ENCODE data around the gene ADAMTS13. TPM values are rescaled to one million over a fixed set of nuclear protein-coding genes. Genes with fewer than 3 reads are reported as not detected.
A peak's percentile ranks its signal among the peaks of the same experiment; 100 is the strongest.
"Not testable (repeated sequence)": the region's sequence is repeated elsewhere in the genome, so short reads cannot be mapped to it uniquely, and the experiment has no call there.

The ADAMTS13 gene
- total RNA-seq, 2 donors from 2014 or later, result 0.67 to 1.1 TPM

- ATAC-seq (no peak), DNase-seq (ENCODE audit: low spot score) (no peak)
- Mint-ChIP-seq H3K27ac (no peak overlapping the region), H3K27me3 (peaks cover 2 to 6% of the 10 kb centered on the region in 2 donors), H3K9me3 (no peaks in the 10 kb centered on the region), H3K4me1 (ENCODE audit: low read depth in 2 of 2) (peaks cover 0 to 2% of the 10 kb centered on the region in 2 donors), H3K36me3 (no peaks in the 10 kb centered on the region), H3K4me3 (no peak overlapping the region)
Measured at GRCh38 chr9:133441571-133441970, 19.4 kb downstream of the ADAMTS13 start.

GRCh38 chr9:133443248-133443647 is 21.1 kb downstream of the ADAMTS13 start:
- ATAC-seq, result no peak
- no peaks in the 10 kb centered on the region for H3K9me3 Mint-ChIP-seq
- no peaks in the 10 kb centered on the region for H3K36me3 Mint-ChIP-seq
- H3K27me3 Mint-ChIP-seq, result peaks cover 2 to 8% of the 10 kb centered on the region in 2 donors
- no peak for DNase-seq (ENCODE audit: low spot score)
- no peak overlapping the region for H3K4me3 Mint-ChIP-seq
- H3K4me1 Mint-ChIP-seq (ENCODE audit: low read depth in 2 of 2), result peaks cover 0 to 2% of the 10 kb centered on the region in 2 donors
- no peak overlapping the region for H3K27ac Mint-ChIP-seq

GRCh38 chr9:133443982-133444381 is 21.8 kb downstream of the ADAMTS13 start:
- no peak overlapping the region for H3K27ac Mint-ChIP-seq
- peaks cover 2 to 8% of the 10 kb centered on the region in 2 donors for H3K27me3 Mint-ChIP-seq
- DNase-seq (ENCODE audit: low spot score) (no peak), ATAC-seq (no peak)
- H3K36me3 Mint-ChIP-seq, result no peaks in the 10 kb centered on the region
- no peaks in the 10 kb centered on the region for H3K9me3 Mint-ChIP-seq
- H3K4me3 Mint-ChIP-seq, result no peak overlapping the region
- H3K4me1 Mint-ChIP-seq (ENCODE audit: low read depth in 2 of 2), result peaks cover 0 to 2% of the 10 kb centered on the region in 2 donors

- H3K27me3 Mint-ChIP-seq, result peaks cover 2 to 8% of the 10 kb centered on the region in 2 donors
- H3K4me1 Mint-ChIP-seq (ENCODE audit: low read depth in 2 of 2), result no peaks in the 10 kb centered on the region
- DNase-seq (ENCODE audit: low spot score) (no peak), ATAC-seq (no peak)
- H3K4me3 Mint-ChIP-seq, result no peak overlapping the region
- no peaks in the 10 kb centered on the region for H3K9me3 Mint-ChIP-seq
- H3K36me3 Mint-ChIP-seq, result no peaks in the 10 kb centered on the region
- no peak overlapping the region for H3K27ac Mint-ChIP-seq
Measured at GRCh38 chr9:133445293-133445969, 23.3 kb downstream of the ADAMTS13 start.

- Mint-ChIP-seq H3K27ac (no peak overlapping the region), H3K4me1 (ENCODE audit: low read depth in 2 of 2) (no peaks in the 10 kb centered on the region), H3K4me3 (no peak overlapping the region), H3K36me3 (no peaks in the 10 kb centered on the region), H3K27me3 (peaks cover 2 to 8% of the 10 kb centered on the region in 2 donors), H3K9me3 (no peaks in the 10 kb centered on the region)
- no peak for DNase-seq (ENCODE audit: low spot score)
- peak; percentile 5 to 53 for ATAC-seq
Measured at GRCh38 chr9:133448487-133448972, 26.4 kb downstream of the ADAMTS13 start.

- Mint-ChIP-seq H3K27me3 (peaks cover 2 to 8% of the 10 kb centered on the region in 2 donors), H3K36me3 (no peaks in the 10 kb centered on the region), H3K27ac (no peak overlapping the region), H3K9me3 (no peaks in the 10 kb centered on the region), H3K4me3 (no peak overlapping the region), H3K4me1 (ENCODE audit: low read depth in 2 of 2) (no peaks in the 10 kb centered on the region)
- DNase-seq (ENCODE audit: low spot score) (no peak), ATAC-seq (no peak)
Measured at GRCh38 chr9:133449760-133450159, 27.6 kb downstream of the ADAMTS13 start.

GRCh38 chr9:133451865-133452264 is 29.7 kb downstream of the ADAMTS13 start:
- not testable (repeated sequence) for H3K9me3 Mint-ChIP-seq; H3K4me1 Mint-ChIP-seq (ENCODE audit: low read depth in 2 of 2); H3K4me3 Mint-ChIP-seq; H3K36me3 Mint-ChIP-seq; H3K27ac Mint-ChIP-seq; ATAC-seq; DNase-seq (ENCODE audit: low spot score); H3K27me3 Mint-ChIP-seq

GRCh38 chr9:133452562-133452961 is 30.4 kb downstream of the ADAMTS13 start:
- no peaks in the 10 kb centered on the region for H3K9me3 Mint-ChIP-seq
- no peak overlapping the region for H3K27ac Mint-ChIP-seq
- no peaks in the 10 kb centered on the region for H3K36me3 Mint-ChIP-seq
- no peak for ATAC-seq
- H3K27me3 Mint-ChIP-seq, result no peaks in the 10 kb centered on the region
- DNase-seq (ENCODE audit: low spot score), result no peak
- H3K4me1 Mint-ChIP-seq (ENCODE audit: low read depth in 2 of 2), result no peaks in the 10 kb centered on the region
- no peak overlapping the region for H3K4me3 Mint-ChIP-seq

GRCh38 chr9:133453651-133454050 is 31.5 kb downstream of the ADAMTS13 start:
- no peak overlapping the region for H3K4me3 Mint-ChIP-seq
- H3K4me1 Mint-ChIP-seq (ENCODE audit: low read depth in 2 of 2), result no peaks in the 10 kb centered on the region
- H3K9me3 Mint-ChIP-seq, result no peaks in the 10 kb centered on the region

GRCh38 chr9:133454325-133454724 is 32.2 kb downstream of the ADAMTS13 start:
- H3K4me3 Mint-ChIP-seq, result no peak overlapping the region
- H3K27me3 Mint-ChIP-seq, result no peaks in the 10 kb centered on the region
- no peaks in the 10 kb centered on the region for H3K36me3 Mint-ChIP-seq
- DNase-seq (ENCODE audit: low spot score), result no peak
- H3K9me3 Mint-ChIP-seq, result no peaks in the 10 kb centered on the region
- no peak for ATAC-seq
- H3K4me1 Mint-ChIP-seq (ENCODE audit: low read depth in 2 of 2), result no peaks in the 10 kb centered on the region
- no peak overlapping the region for H3K27ac Mint-ChIP-seq

More at GRCh38 chr9:133453651-133454050, 31.5 kb downstream of the ADAMTS13 start:
- ATAC-seq (no peak), DNase-seq (ENCODE audit: low spot score) (no peak)
- Mint-ChIP-seq H3K36me3 (no peaks in the 10 kb centered on the region), H3K27me3 (no peaks in the 10 kb centered on the region), H3K27ac (no peak overlapping the region)

- H3K4me3 Mint-ChIP-seq, result no peak overlapping the region
- ATAC-seq (no peak), DNase-seq (ENCODE audit: low spot score) (no peak)
- no peak overlapping the region for H3K27ac Mint-ChIP-seq
- H3K27me3 Mint-ChIP-seq, result no peaks in the 10 kb centered on the region
- no peaks in the 10 kb centered on the region for H3K36me3 Mint-ChIP-seq
- no peaks in the 10 kb centered on the region for H3K9me3 Mint-ChIP-seq
- peaks cover 0 to 3% of the 10 kb centered on the region in 2 donors for H3K4me1 Mint-ChIP-seq (ENCODE audit: low read depth in 2 of 2)
Measured at GRCh38 chr9:133454943-133455673, 32.9 kb downstream of the ADAMTS13 start.

GRCh38 chr9:133455936-133456335 is 33.8 kb downstream of the ADAMTS13 start:
- no peaks in the 10 kb centered on the region for H3K9me3 Mint-ChIP-seq
- no peaks in the 10 kb centered on the region for H3K27me3 Mint-ChIP-seq
- peaks cover 0 to 6% of the 10 kb centered on the region in 2 donors for H3K4me1 Mint-ChIP-seq (ENCODE audit: low read depth in 2 of 2)
- DNase-seq (ENCODE audit: low spot score), result no peak
- ATAC-seq, result no peak
- H3K4me3 Mint-ChIP-seq, result no peak overlapping the region
- H3K27ac Mint-ChIP-seq, result no peak overlapping the region
- H3K36me3 Mint-ChIP-seq, result no peaks in the 10 kb centered on the region

- no peak for DNase-seq (ENCODE audit: low spot score)
- peaks cover 0 to 6% of the 10 kb centered on the region in 2 donors for H3K4me1 Mint-ChIP-seq (ENCODE audit: low read depth in 2 of 2)
- no peaks in the 10 kb centered on the region for H3K27me3 Mint-ChIP-seq
- H3K4me3 Mint-ChIP-seq, result no peak overlapping the region
- no peak overlapping the region for H3K27ac Mint-ChIP-seq
- no peaks in the 10 kb centered on the region for H3K36me3 Mint-ChIP-seq
- no peak for ATAC-seq
- H3K9me3 Mint-ChIP-seq, result no peaks in the 10 kb centered on the region
Measured at GRCh38 chr9:133456409-133456808, 34.2 kb downstream of the ADAMTS13 start.

GRCh38 chr9:133457233-133457632 is 35.1 kb downstream of the ADAMTS13 start:
- Mint-ChIP-seq H3K4me1 (ENCODE audit: low read depth in 2 of 2) (peaks cover 0 to 8% of the 10 kb centered on the region in 2 donors), H3K27me3 (no peaks in the 10 kb centered on the region), H3K27ac (no peak overlapping the region), H3K9me3 (no peaks in the 10 kb centered on the region), H3K4me3 (no peak overlapping the region), H3K36me3 (no peaks in the 10 kb centered on the region)
- DNase-seq (ENCODE audit: low spot score), result no peak
- ATAC-seq, result no peak
